ENCODE data around the gene KITLG. TPM values are rescaled to one million over a fixed set of nuclear protein-coding genes. Genes with fewer than 3 reads are reported as not detected.

The KITLG gene
- total and polyA plus RNA-seq, 2 donors (not counting 1 experiment from before 2014, with no cell fraction given), result not detected

GRCh38 chr12:88591343-88591742 is 11.1 kb upstream of the KITLG start:
- Histone ChIP-seq H3K79me2 (ENCODE audit: control insufficient read depth, insufficient read depth, low read length) (no peaks in the 10 kb centered on the region), H2AFZ (ENCODE audit: insufficient read depth, low read depth, low read length, poor library complexity, severe bottlenecking) (no peak overlapping the region), H3K4me3 (ENCODE audit: control extremely low read depth in 1 of 5, extremely low read depth in 1 of 5, insufficient read depth in 1 of 5, low read depth in 2 of 5, low read length in 4 of 5) (no peak overlapping the region), H4K20me1 (ENCODE audit: control insufficient read depth, insufficient read depth, low read length, poor library complexity, severe bottlenecking) (no peaks in the 10 kb centered on the region), H3K9me3 (ENCODE audit: control extremely low read depth in 1 of 3, control insufficient read depth in 2 of 3, insufficient read depth in 1 of 3, low read length in 2 of 3) (peaks cover 0 to 8% (median 5%) of the 10 kb centered on the region in 3 donors), H3K9ac (ENCODE audit: low read length) (no peak overlapping the region), H3K27ac (ENCODE audit: low read length in 2 of 2) (no peak overlapping the region), H3K36me3 (replicated peaks in 1 of 2; ENCODE audit: control extremely low read depth in 1 of 2, control insufficient read depth in 1 of 2, extremely low read depth in 1 of 2, insufficient read depth in 2 of 2, low read length in 1 of 2) (no peaks in the 10 kb centered on the region), H3K4me1 (ENCODE audit: control insufficient read depth in 2 of 2, insufficient read depth in 2 of 2, low read length in 2 of 2) (no peaks in the 10 kb centered on the region), H3K27me3 (replicated peaks in 1 of 4; ENCODE audit: control extremely low read depth in 1 of 4, control insufficient read depth in 3 of 4, insufficient read depth in 4 of 4, low read length in 3 of 4) (no peaks in the 10 kb centered on the region), H3K4me2 (replicated peaks; ENCODE audit: low read depth, low read length, poor library complexity, severe bottlenecking) (no peak overlapping the region)
- POLR2A ChIA-PET, result no interaction called here
- no peaks in the 10 kb centered on the region for H3K9me3 Mint-ChIP-seq (ENCODE audit: insufficient read depth)
- no CpG with 5 or more reads among the region's 2 CpGs for WGBS (ENCODE audit: insufficient coverage)
- ATAC-seq (ENCODE audit: low read depth) (no peak), DNase-seq (no peak)
- TF ChIP-seq CTCF (IDR thresholded peaks at IDR 0.05) (no peak), EZH2 (IDR thresholded peaks at IDR 0.05; ENCODE audit: borderline replicate concordance, insufficient read depth, low read depth, low read length, poor library complexity, severe bottlenecking) (no peak)
- H3K27me3 Mint-ChIP-seq, result no peaks in the 10 kb centered on the region
- no peak overlapping the region for H3K27ac Mint-ChIP-seq
- H3K4me1 Mint-ChIP-seq, result no peaks in the 10 kb centered on the region
- H3K4me3 Mint-ChIP-seq, result no peak overlapping the region
- CTCF ChIA-PET, result no interaction called here
- intact Hi-C loops (cut with micrococcal nuclease), result no loop called here

GRCh38 chr12:88590851-88591250 is 10.6 kb upstream of the KITLG start:
- H3K4me1 Mint-ChIP-seq, result no peaks in the 10 kb centered on the region
- no peak overlapping the region for H3K27ac ChIP-seq (ENCODE audit: low read length in 2 of 2)
- ChIA-PET POLR2A (no interaction called here), CTCF (no interaction called here)
- H3K4me1 ChIP-seq (ENCODE audit: control insufficient read depth in 2 of 2, insufficient read depth in 2 of 2, low read length in 2 of 2), result no peaks in the 10 kb centered on the region
- H3K9ac ChIP-seq (ENCODE audit: low read length), result no peak overlapping the region
- no peaks in the 10 kb centered on the region for H3K79me2 ChIP-seq (ENCODE audit: control insufficient read depth, insufficient read depth, low read length)
- H3K4me3 ChIP-seq (ENCODE audit: control extremely low read depth in 1 of 5, extremely low read depth in 1 of 5, insufficient read depth in 1 of 5, low read depth in 2 of 5, low read length in 4 of 5), result no peak overlapping the region
- H3K4me3 Mint-ChIP-seq, result no peak overlapping the region
- H3K27me3 Mint-ChIP-seq, result no peaks in the 10 kb centered on the region
- DNase-seq, result no peak
- H3K4me2 ChIP-seq (replicated peaks; ENCODE audit: low read depth, low read length, poor library complexity, severe bottlenecking), result no peak overlapping the region
- no peaks in the 10 kb centered on the region for H3K27me3 ChIP-seq (replicated peaks in 1 of 4; ENCODE audit: control extremely low read depth in 1 of 4, control insufficient read depth in 3 of 4, insufficient read depth in 4 of 4, low read length in 3 of 4)
- no peaks in the 10 kb centered on the region for H4K20me1 ChIP-seq (ENCODE audit: control insufficient read depth, insufficient read depth, low read length, poor library complexity, severe bottlenecking)
- no peak for TF ChIP-seq CTCF (IDR thresholded peaks at IDR 0.05)
- TF ChIP-seq EZH2 (IDR thresholded peaks at IDR 0.05; ENCODE audit: borderline replicate concordance, insufficient read depth, low read depth, low read length, poor library complexity, severe bottlenecking), result no peak
- no peak overlapping the region for H2AFZ ChIP-seq (ENCODE audit: insufficient read depth, low read depth, low read length, poor library complexity, severe bottlenecking)
- H3K27ac Mint-ChIP-seq, result no peak overlapping the region
- ATAC-seq (ENCODE audit: low read depth), result no peak
- H3K9me3 Mint-ChIP-seq (ENCODE audit: insufficient read depth), result no peaks in the 10 kb centered on the region
- no peaks in the 10 kb centered on the region for H3K36me3 ChIP-seq (replicated peaks in 1 of 2; ENCODE audit: control extremely low read depth in 1 of 2, control insufficient read depth in 1 of 2, extremely low read depth in 1 of 2, insufficient read depth in 2 of 2, low read length in 1 of 2)
- no CpG with 5 or more reads among the region's 1 CpG for WGBS (ENCODE audit: insufficient coverage)
- peaks cover 0 to 8% (median 8%) of the 10 kb centered on the region in 3 donors for H3K9me3 ChIP-seq (ENCODE audit: control extremely low read depth in 1 of 3, control insufficient read depth in 2 of 3, insufficient read depth in 1 of 3, low read length in 2 of 3)
- intact Hi-C loops (cut with micrococcal nuclease), result no loop called here
